Keratinocyte (primary cell): ENCODE data around the gene ANKRD28.

Source experiments
- CTCF ChIP-seq, 3 experiments: IDR thresholded peaks in 1 of 3; conservative IDR thresholded peaks in 1 of 3; optimal IDR thresholded peaks in 1 of 3; 2 replicates in 2 of 3; 3 replicates in 1 of 3; pipeline versions ENCODE3 to v1.5.1; 2011; ENCODE audit warnings: low read length in 3 of 3, mild to moderate bottlenecking in 3 of 3, moderate library complexity in 2 of 3, control low read depth in 1 of 3, inconsistent platforms in 1 of 3; ENCODE audit not compliant: insufficient read depth in 2 of 3; ENCODE audit errors: extremely low read depth in 1 of 3
- EZH2 ChIP-seq: IDR thresholded peaks from one replicate; pipeline ENCODE4 v1.6.1; 2012; ENCODE audit warnings: inconsistent platforms, mild to moderate bottlenecking, low read length, moderate library complexity

GRCh38 chr3:15800327-15800726, 2.5 kb upstream of the ANKRD28 start:
- TF ChIP-seq EZH2 (no peak), CTCF (optimal IDR thresholded peaks at IDR 0.05 in 1 of 3, IDR thresholded peaks at IDR 0.05 in 1 of 3, conservative IDR thresholded peaks at IDR 0.05 in 1 of 3; ENCODE audit: extremely low read depth in 1 of 3, insufficient read depth in 2 of 3, low read length in 3 of 3) (no peak)
